ENCODE data around the gene MBNL2. TPM values are rescaled to one million over a fixed set of nuclear protein-coding genes. Genes with fewer than 3 reads are reported as not detected.

MBNL2 gene
- total and polyA plus RNA-seq, 2 of the 13 experiments (the other 11 are each of a cell fraction or from before 2014, with no cell fraction given): 30.8 to 59.0 TPM

DNA sequence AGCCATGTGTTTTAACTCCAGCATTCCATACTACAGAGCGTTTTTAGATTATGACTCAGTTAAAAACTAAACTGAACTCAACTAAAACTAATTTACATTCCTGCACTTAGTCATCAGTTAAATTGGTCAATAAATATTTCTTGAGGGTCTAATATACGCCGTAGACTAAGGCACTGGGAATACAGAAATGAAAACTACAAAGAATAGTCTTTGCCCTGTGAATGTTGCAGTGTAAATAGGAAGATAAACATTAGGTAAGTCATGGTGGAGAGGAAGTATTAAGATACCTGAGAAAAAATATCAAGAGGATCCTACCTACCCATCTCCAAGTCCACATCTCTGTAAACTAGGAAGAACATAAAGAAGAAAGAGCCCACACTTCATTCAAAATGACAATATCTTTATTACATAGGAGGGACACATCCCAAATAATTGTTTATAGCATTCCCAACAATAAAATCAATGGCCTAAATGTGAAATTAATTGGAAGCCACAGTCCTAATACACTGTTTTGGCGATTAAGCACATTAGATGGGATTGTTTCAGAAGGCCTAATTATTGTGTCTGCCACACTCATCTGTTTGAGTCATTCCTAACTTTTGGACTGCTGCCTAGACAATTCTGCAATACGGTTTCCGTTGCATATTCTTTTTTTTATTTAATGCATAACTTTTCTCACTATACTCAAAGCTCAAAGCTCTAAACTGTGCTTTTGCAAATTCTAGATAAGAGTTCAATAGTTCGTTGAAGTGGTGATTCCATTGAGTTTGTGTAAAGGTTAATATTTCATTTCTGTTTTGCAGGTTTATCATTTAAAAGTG is 52.9 kb downstream of the MBNL2 start (continued):
- TF ChIP-seq ZNF790 (CRISPR knock-in tag; IDR thresholded peaks at IDR 0.05; ENCODE audit: borderline replicate concordance): no peak
- TF ChIP-seq CBX2 (IDR thresholded peaks at IDR 0.05; ENCODE audit: low read depth, low read length): no peak
- no peak for TF ChIP-seq CBX2 (CRISPR knock-in tag; IDR thresholded peaks at IDR 0.05; ENCODE audit: low read depth)
- TF ChIP-seq, protein P1, sequence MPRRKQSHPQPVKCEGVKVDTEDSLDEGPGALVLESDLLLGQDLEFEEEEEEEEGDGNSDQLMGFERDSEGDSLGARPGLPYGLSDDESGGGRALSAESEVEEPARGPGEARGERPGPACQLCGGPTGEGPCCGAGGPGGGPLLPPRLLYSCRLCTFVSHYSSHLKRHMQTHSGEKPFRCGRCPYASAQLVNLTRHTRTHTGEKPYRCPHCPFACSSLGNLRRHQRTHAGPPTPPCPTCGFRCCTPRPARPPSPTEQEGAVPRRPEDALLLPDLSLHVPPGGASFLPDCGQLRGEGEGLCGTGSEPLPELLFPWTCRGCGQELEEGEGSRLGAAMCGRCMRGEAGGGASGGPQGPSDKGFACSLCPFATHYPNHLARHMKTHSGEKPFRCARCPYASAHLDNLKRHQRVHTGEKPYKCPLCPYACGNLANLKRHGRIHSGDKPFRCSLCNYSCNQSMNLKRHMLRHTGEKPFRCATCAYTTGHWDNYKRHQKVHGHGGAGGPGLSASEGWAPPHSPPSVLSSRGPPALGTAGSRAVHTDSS (CRISPR knock-in tag; conservative IDR thresholded peaks at IDR 0.05): no peak
- TF ChIP-seq HNF4G (IDR thresholded peaks at IDR 0.05; ENCODE audit: borderline replicate concordance, low read depth, low read length): peak; percentile 64
- TF ChIP-seq HNF4G (CRISPR knock-in tag; IDR thresholded peaks at IDR 0.05; ENCODE audit: borderline replicate concordance, low read depth): 0 out of 2 replicates have a peak, but pooled peaks have one; percentile 27
- TF ChIP-seq, protein P2, sequence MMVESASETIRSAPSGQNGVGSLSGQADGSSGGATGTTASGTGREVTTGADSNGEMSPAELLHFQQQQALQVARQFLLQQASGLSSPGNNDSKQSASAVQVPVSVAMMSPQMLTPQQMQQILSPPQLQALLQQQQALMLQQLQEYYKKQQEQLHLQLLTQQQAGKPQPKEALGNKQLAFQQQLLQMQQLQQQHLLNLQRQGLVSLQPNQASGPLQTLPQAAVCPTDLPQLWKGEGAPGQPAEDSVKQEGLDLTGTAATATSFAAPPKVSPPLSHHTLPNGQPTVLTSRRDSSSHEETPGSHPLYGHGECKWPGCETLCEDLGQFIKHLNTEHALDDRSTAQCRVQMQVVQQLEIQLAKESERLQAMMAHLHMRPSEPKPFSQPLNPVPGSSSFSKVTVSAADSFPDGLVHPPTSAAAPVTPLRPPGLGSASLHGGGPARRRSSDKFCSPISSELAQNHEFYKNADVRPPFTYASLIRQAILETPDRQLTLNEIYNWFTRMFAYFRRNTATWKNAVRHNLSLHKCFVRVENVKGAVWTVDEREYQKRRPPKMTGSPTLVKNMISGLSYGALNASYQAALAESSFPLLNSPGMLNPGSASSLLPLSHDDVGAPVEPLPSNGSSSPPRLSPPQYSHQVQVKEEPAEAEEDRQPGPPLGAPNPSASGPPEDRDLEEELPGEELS (CRISPR knock-in tag; IDR thresholded peaks at IDR 0.05): peak; percentile 93
- TF ChIP-seq ZNF292 (CRISPR knock-in tag; IDR thresholded peaks at IDR 0.05; ENCODE audit: borderline replicate concordance, low read depth): no peak
- TF ChIP-seq, protein P3, sequence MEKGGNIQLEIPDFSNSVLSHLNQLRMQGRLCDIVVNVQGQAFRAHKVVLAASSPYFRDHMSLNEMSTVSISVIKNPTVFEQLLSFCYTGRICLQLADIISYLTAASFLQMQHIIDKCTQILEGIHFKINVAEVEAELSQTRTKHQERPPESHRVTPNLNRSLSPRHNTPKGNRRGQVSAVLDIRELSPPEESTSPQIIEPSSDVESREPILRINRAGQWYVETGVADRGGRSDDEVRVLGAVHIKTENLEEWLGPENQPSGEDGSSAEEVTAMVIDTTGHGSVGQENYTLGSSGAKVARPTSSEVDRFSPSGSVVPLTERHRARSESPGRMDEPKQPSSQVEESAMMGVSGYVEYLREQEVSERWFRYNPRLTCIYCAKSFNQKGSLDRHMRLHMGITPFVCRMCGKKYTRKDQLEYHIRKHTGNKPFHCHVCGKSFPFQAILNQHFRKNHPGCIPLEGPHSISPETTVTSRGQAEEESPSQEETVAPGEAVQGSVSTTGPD (CRISPR knock-in tag; IDR thresholded peaks at IDR 0.05): no peak
- TF ChIP-seq ZFAT (CRISPR knock-in tag; conservative IDR thresholded peaks at IDR 0.05): no peak
- TF ChIP-seq, protein P4, sequence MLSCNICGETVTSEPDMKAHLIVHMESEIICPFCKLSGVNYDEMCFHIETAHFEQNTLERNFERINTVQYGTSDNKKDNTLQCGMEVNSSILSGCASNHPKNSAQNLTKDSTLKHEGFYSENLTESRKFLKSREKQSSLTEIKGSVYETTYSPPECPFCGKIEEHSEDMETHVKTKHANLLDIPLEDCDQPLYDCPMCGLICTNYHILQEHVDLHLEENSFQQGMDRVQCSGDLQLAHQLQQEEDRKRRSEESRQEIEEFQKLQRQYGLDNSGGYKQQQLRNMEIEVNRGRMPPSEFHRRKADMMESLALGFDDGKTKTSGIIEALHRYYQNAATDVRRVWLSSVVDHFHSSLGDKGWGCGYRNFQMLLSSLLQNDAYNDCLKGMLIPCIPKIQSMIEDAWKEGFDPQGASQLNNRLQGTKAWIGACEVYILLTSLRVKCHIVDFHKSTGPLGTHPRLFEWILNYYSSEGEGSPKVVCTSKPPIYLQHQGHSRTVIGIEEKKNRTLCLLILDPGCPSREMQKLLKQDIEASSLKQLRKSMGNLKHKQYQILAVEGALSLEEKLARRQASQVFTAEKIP (CRISPR knock-in tag; IDR thresholded peaks at IDR 0.05; ENCODE audit: borderline replicate concordance): no peak
- no peak for TF ChIP-seq MATR3 (CRISPR knock-in tag; IDR thresholded peaks at IDR 0.05)
- TF ChIP-seq, protein P5, sequence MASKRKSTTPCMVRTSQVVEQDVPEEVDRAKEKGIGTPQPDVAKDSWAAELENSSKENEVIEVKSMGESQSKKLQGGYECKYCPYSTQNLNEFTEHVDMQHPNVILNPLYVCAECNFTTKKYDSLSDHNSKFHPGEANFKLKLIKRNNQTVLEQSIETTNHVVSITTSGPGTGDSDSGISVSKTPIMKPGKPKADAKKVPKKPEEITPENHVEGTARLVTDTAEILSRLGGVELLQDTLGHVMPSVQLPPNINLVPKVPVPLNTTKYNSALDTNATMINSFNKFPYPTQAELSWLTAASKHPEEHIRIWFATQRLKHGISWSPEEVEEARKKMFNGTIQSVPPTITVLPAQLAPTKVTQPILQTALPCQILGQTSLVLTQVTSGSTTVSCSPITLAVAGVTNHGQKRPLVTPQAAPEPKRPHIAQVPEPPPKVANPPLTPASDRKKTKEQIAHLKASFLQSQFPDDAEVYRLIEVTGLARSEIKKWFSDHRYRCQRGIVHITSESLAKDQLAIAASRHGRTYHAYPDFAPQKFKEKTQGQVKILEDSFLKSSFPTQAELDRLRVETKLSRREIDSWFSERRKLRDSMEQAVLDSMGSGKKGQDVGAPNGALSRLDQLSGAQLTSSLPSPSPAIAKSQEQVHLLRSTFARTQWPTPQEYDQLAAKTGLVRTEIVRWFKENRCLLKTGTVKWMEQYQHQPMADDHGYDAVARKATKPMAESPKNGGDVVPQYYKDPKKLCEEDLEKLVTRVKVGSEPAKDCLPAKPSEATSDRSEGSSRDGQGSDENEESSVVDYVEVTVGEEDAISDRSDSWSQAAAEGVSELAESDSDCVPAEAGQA (IDR thresholded peaks at IDR 0.05; ENCODE audit: low read depth): no peak
- TF ChIP-seq, protein P5 (CRISPR knock-in tag; IDR thresholded peaks at IDR 0.05; ENCODE audit: borderline replicate concordance): no peak
- TF ChIP-seq CBFB (CRISPR knock-in tag; IDR thresholded peaks at IDR 0.05): no peak
- no peak for TF ChIP-seq POLR2AphosphoS5 (IDR thresholded peaks at IDR 0.05; ENCODE audit: low read depth, low read length)
